T-helper 1 cell treated with Interleukin-12 subunit alpha and Interleukin-12 subunit beta and Interleukin-4 antibody, amounts not matched to agents 30 μg/mL and 1 μg/mL, for 36 hours (primary cell): ENCODE data around the gene SLC25A30.
A peak's percentile ranks its signal among the peaks of the same experiment; 100 is the strongest.

Source experiments
- H3K27ac Mint-ChIP-seq: one replicate; pipeline ENCODE4 v1.8.0; 2021; ENCODE audit warnings: mild to moderate bottlenecking, mixed read lengths
- H3K27me3 Mint-ChIP-seq: one replicate; pipeline ENCODE4 v1.8.0; 2021; ENCODE audit warnings: low read depth, mixed read lengths
- H3K36me3 Mint-ChIP-seq: one replicate; pipeline ENCODE4 v1.8.0; 2021; ENCODE audit warnings: low read depth, mixed read lengths
- H3K4me1 Mint-ChIP-seq: one replicate; pipeline ENCODE4 v1.8.0; 2021; ENCODE audit warnings: low read depth, mixed read lengths
- H3K4me3 Mint-ChIP-seq: one replicate; pipeline ENCODE4 v1.8.0; 2021; ENCODE audit warnings: mild to moderate bottlenecking, moderate library complexity, mixed read lengths
- H3K9me3 Mint-ChIP-seq: one replicate; pipeline ENCODE4 v1.8.0; 2021; ENCODE audit warnings: mixed read lengths

SLC25A30 gene, protein sequence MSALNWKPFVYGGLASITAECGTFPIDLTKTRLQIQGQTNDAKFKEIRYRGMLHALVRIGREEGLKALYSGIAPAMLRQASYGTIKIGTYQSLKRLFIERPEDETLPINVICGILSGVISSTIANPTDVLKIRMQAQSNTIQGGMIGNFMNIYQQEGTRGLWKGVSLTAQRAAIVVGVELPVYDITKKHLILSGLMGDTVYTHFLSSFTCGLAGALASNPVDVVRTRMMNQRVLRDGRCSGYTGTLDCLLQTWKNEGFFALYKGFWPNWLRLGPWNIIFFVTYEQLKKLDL

DNA sequence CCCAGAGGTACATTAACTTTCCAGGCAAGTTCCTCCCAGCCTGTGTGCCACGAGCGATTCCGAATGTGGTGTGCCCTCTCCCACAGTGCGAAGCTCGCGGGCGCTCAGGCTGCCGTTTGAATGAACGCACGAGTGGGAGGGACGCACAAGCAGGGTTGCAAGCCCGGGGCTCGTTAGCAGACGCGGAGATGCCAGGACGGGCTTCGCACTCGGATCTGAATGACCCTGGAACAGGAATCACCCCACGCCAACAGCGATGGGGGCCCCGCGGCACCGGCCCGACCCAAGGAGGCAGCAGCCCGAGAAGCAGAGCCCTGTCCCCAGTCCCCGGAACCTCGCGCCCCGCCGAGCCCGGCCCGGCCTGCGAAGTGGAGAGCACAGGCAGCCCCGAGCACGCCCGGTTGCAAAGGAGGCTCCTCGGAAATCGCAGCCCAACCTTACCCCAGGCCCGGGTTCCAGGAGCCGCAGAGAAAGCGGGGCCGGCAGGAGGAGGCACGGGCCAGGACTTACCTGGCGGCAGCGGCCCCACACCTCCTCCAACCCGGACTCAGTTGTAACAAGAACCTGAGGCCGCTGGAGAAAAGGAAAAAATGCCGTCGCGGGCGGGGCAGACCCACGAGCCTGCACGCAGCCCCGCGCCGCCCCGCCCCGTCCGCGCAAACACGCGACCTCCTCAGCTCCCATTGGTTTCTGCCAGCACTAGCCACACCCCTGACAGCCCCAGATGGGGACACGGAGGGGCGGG, at the start of gene SLC25A30:
SLC25A30 (minus strand) TSS at position 584 of the 745 bp plus-strand sequence. CDS start 6,948 bp downstream, outside the sequence.
- no peaks in the 10 kb centered on the region for H3K9me3 Mint-ChIP-seq
- peaks cover 18% of the 10 kb centered on the region for H3K4me1 Mint-ChIP-seq
- peak within 1 kb of the TSS; percentile 98 for H3K27ac Mint-ChIP-seq

DNA sequence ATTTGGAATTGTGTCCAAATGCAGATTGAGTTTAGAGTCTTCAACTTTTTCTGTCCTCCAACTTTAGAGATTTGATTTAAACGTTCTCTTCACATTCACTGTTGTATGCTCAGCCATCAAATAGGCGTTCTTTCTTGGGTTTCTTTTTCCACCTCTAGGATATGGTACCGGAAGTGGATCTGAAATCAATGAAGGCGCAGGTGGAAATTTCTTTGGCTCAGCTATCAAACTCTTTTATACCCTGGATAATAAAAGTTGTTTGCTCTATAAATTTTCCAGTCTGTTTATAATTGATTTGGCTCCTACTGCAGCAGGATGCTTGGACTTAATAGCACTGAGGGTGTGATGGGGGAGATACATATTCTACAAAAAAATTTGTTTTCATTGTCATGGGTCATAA, 48.2 kb upstream of the SLC25A30 start:
- Mint-ChIP-seq H3K4me3 (peak overlapping the region; percentile 89), H3K36me3 (peaks cover 22% of the 10 kb centered on the region), H3K4me1 (peaks cover 40% of the 10 kb centered on the region), H3K27ac (peak overlapping the region; percentile 47), H3K9me3 (no peaks in the 10 kb centered on the region), H3K27me3 (peaks cover 4% of the 10 kb centered on the region)

More for the DNA sequence above, at the start of gene SLC25A30:
- Mint-ChIP-seq H3K36me3 (peaks cover 5% of the 10 kb centered on the region), H3K27me3 (no peaks in the 10 kb centered on the region), H3K4me3 (peak within 1 kb of the TSS; percentile 96)

DNA sequence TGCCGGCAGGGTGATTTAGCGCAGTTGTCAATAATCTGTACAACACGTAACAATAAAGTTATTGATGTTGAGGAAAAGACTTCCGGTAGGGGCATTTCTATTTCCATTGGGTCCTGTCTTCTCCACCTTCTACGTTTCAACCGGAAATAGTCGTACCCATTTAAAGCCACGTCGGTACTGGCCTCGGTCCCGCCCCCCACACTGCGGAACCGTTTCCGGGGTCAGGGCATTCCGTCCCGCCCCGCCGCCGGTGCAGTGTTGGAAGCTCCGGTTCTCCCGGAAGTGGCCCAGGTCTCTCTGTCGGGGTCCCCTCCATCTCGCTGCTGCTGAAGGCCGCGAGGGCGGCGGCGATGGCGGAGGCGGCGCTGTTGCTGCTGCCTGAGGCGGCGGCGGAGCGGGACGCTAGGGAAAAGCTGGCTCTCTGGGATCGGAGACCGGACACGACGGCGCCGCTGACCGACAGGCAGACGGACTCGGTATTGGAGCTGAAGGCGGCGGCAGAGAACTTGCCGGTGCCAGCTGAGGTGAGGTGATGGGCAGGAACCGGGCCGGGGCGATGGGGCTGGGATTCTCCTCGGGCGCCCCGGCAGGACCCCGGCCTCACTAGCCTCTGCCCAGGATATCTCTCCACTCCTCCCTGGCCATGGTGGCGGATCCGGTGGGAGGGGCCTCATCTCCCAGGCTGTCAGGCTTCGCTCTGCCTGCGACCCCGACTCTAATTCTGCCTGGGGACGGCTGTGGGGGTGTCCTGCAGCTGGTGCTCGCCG, 46.7 kb upstream of the SLC25A30 start, which contains the start of gene COG3:
COG3 (plus strand) TSS at position 253 of the 767 bp plus-strand sequence; CDS start at position 351, 98 bp downstream.
- H3K4me3 Mint-ChIP-seq = peak within 1 kb of the TSS; percentile 89
- H3K4me1 Mint-ChIP-seq = peaks cover 38% of the 10 kb centered on the region
- H3K27me3 Mint-ChIP-seq = peaks cover 4% of the 10 kb centered on the region
- no peaks in the 10 kb centered on the region for H3K9me3 Mint-ChIP-seq
- H3K36me3 Mint-ChIP-seq = peaks cover 18% of the 10 kb centered on the region
- peak within 1 kb of the TSS; percentile 88 for H3K27ac Mint-ChIP-seq

DNA sequence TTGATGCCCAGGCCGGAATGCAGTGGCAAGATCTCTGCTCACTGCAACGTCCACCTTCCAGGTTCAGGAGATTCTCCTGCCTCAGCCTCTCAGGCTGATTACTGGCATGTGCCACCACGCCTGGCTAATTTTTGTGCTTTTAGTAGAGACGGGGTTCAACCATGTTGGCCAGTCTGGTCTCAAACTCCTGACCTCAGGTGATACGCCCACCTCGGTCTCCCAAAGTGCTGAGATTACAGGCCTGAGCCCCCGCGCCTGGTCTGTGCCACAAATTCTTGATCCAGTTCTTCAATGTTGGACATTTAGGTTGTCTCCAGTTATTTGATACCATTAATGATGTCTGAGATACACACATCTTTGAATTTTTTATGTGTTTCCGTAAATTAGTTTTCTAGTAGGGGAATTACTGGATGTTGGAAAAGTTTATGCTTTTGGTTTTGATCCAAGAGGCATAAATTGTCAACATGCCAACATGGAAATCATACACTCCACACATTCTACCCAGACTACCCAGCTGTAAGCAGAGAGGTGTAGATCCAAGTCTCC, 46.0 kb upstream of the SLC25A30 start:
- H3K4me1 Mint-ChIP-seq = peaks cover 34% of the 10 kb centered on the region
- peak overlapping the region; percentile 89 for H3K4me3 Mint-ChIP-seq
- H3K36me3 Mint-ChIP-seq = peaks cover 22% of the 10 kb centered on the region
- peaks cover 4% of the 10 kb centered on the region for H3K27me3 Mint-ChIP-seq
- H3K27ac Mint-ChIP-seq = peak overlapping the region; percentile 88
- H3K9me3 Mint-ChIP-seq = peaks cover 5% of the 10 kb centered on the region

DNA sequence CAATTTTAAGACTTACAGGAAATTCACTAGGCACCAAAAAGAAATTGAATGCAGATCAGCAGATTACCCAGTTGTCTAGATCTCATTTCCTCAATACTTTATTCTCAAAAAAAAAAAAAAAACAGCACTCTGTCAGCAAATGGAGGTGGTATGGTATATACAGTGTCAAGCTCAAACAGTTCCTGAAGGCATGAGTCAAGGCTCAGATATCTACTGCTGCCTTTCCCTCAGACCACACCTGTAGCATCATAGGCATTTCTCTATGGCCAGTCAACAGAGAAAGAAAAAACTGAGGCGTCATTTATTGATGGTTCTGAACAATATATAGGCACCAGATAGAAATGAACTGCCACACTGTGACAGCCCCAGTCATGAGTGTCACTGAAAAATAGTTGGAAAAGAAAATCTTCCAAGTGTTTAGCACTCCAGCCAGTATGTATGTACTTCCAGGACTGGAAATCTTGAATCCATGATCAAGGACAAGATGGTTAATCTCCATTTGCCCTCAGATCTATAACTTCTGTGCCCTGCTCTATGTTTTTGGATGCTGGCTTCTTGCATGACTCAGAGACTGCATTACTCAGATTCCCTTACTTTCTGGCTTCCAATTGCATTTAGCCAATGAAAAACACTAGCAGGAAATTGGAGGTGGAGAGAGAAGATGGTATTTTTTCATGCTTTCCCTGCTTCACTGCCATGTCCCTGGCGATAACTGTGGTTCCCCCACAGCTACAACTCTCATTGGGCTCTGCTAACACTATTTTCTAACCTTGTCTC, 38.2 kb upstream of the SLC25A30 start:
- no peak overlapping the region for H3K4me3 Mint-ChIP-seq
- no peak overlapping the region for H3K27ac Mint-ChIP-seq
- peaks cover under 1% of the 10 kb centered on the region for H3K27me3 Mint-ChIP-seq
- H3K36me3 Mint-ChIP-seq = peaks cover 11% of the 10 kb centered on the region
- peaks cover 44% of the 10 kb centered on the region for H3K9me3 Mint-ChIP-seq
- no peaks in the 10 kb centered on the region for H3K4me1 Mint-ChIP-seq

DNA sequence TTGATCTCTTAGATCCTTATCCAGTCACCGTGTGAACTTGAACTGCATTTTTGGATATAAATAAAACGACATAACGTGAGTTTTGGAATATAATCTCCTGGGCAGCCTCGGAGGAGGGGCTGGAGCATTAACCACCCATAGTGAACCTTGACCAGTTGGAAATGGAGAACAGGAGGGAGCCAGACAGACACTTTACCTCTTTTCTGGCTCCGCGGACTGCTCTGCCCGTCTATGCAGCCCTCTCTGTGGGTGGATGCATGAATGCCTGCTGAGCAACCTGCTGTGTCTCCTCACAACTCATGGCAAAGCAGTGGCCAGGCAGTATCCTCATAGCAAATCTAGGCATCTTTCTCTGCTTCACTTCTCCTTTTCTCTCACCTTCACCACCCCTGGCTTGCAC, 36.0 kb upstream of the SLC25A30 start:
- H3K4me3 Mint-ChIP-seq = no peak overlapping the region
- H3K27ac Mint-ChIP-seq = no peak overlapping the region
- H3K4me1 Mint-ChIP-seq = no peaks in the 10 kb centered on the region
- H3K36me3 Mint-ChIP-seq = peaks cover 7% of the 10 kb centered on the region
- peaks cover 38% of the 10 kb centered on the region for H3K9me3 Mint-ChIP-seq
- peaks cover 1% of the 10 kb centered on the region for H3K27me3 Mint-ChIP-seq

DNA sequence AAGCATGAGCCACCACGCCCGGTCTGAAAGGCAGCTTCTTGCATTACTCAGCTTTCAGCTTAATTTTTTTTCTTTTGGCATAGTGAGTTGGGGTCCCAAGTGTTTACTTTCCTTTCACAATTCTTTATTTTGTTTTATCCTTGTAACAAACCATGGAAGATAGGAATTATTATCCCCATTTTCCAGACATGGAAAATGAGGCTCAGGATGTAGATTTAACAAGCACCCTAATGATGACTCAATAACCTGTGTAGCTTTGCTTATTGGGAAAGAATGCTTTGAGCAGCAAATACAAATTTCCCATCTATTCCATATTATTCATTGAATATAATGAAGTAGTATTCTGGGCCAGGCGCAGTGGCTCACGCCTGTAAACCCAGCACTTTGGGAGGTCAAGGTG, 33.1 kb upstream of the SLC25A30 start:
- H3K4me1 Mint-ChIP-seq = no peaks in the 10 kb centered on the region
- no peak overlapping the region for H3K4me3 Mint-ChIP-seq
- no peak overlapping the region for H3K27ac Mint-ChIP-seq
- H3K9me3 Mint-ChIP-seq = peaks cover 14% of the 10 kb centered on the region
- H3K27me3 Mint-ChIP-seq = peaks cover 7% of the 10 kb centered on the region
- H3K36me3 Mint-ChIP-seq = no peaks in the 10 kb centered on the region

DNA sequence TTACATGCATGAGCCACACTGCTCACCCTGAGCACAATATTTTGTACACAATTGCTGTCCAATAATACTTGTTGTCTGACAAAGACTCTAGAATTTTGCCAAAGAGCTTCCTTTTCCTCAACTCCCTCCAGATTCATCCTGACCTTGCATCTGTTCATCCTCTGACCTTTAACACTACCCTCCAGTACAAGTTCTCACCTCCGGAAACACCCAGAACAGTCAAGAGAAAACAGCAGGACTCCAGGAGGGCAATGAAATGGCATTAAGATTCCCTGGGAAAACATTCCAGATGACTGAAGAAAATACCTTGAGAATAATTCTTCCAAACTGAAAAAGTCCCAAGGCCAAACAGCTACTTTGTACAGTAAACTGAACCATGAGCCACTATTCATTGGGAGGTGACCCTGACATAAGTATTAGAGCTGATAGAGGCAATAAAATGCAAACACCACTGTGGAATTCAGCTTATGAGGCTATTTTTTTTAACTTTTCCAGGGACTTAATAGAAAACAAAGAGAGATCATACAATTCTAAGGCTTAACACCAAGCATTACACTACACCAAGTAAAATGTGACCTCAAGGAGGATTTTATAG, 30.9 kb upstream of the SLC25A30 start:
- Mint-ChIP-seq H3K27me3 (peaks cover 21% of the 10 kb centered on the region), H3K9me3 (peaks cover 5% of the 10 kb centered on the region), H3K27ac (no peak overlapping the region), H3K4me3 (no peak overlapping the region), H3K4me1 (no peaks in the 10 kb centered on the region), H3K36me3 (no peaks in the 10 kb centered on the region)

DNA sequence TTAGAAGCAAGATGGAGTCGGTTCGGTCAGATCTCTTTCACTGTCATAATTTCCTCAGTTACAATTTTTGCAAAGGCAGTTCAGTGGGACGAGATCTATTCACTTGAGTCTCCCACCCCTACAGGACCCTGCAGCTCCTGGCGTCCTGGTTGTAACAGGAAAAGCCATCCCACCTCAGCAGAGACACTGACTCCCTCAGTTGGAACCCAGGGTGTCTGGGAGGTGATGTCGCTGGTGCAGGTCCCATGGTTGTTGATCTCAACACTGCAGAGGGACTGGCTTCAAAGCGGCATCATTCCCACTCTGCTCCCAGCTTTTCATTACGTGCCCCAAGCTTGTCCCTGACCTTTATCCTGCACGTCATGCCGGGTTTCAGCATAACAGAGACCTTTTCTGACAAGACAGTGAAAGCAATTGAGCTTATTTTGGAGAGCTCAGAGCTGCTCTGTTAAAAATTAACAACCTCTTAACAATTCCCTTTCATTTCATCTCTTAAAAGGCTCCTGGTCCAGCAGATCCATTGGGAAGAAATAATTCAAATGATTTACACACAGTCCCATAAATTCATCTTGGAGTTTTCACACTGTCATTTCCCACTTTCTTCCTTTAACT, 29.0 kb upstream of the SLC25A30 start:
- H3K4me1 Mint-ChIP-seq = peaks cover 1% of the 10 kb centered on the region
- no peak overlapping the region for H3K27ac Mint-ChIP-seq
- no peak overlapping the region for H3K4me3 Mint-ChIP-seq
- H3K9me3 Mint-ChIP-seq = no peaks in the 10 kb centered on the region
- H3K27me3 Mint-ChIP-seq = peaks cover 21% of the 10 kb centered on the region
- no peaks in the 10 kb centered on the region for H3K36me3 Mint-ChIP-seq

DNA sequence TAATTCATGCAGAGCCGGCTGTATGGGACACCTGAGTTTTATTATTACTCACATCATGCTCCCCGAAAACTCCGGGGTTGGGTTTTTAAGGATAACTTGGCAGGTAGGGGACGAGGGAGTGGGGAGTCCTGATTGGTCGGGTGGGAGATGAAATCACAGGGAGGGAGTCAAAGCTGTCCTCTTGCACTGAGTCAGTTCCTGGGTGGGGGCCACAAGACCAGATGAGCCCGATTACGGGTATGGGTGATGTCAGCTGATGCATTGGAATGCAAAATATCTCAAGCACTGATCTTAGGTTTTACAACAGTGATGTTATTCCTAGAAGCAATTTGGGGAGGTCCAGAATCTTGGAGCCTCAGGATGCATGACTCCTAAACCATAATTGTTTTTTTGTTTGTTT, 28.0 kb upstream of the SLC25A30 start:
- Mint-ChIP-seq H3K36me3 (peaks cover 2% of the 10 kb centered on the region), H3K27me3 (peaks cover 21% of the 10 kb centered on the region), H3K27ac (no peak overlapping the region), H3K4me3 (no peak overlapping the region), H3K9me3 (no peaks in the 10 kb centered on the region), H3K4me1 (peaks cover 10% of the 10 kb centered on the region)

DNA sequence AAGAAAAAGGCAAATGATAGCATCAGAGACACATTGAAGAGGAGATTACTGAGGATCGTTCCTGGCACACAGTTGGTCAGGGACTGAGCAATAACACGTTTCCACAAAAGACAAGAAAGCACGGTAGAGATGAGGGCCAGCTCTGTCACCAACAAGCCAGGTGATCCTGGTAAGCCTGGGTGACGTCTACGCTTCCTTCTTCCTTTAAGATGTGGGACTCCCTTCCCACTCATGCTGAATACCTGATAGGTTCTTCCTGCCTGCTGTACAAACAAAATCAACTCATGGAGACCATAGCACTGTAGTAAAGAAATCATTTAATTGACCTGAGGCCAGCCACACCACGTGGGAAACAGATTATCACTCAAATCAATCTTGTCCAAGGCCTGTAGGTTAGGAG, 26.9 kb upstream of the SLC25A30 start:
- Mint-ChIP-seq H3K4me3 (no peak overlapping the region), H3K27me3 (peaks cover 21% of the 10 kb centered on the region), H3K9me3 (no peaks in the 10 kb centered on the region), H3K27ac (no peak overlapping the region), H3K4me1 (peaks cover 10% of the 10 kb centered on the region), H3K36me3 (peaks cover 2% of the 10 kb centered on the region)

DNA sequence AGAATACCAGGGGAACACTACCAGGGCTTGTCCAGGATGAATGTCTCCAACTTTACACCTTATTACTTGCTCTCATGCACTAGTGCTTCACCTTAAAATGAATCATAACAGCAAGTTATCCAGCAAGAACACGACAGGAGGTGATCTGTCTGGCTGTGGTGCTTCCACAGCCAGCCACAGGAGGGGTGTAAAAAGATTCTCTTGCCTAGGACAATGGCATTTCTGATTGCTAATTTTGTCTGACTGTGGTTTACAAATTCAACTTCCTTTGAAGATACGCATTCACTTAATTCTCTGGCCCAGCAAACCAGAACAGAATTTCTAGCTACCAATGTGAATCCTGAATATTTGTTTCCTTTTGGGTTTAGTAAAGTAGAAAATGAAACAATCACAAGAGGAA, 23.5 kb upstream of the SLC25A30 start:
- Mint-ChIP-seq H3K36me3 (peaks cover 2% of the 10 kb centered on the region), H3K27ac (peak overlapping the region; percentile 73), H3K9me3 (no peaks in the 10 kb centered on the region), H3K4me3 (no peak overlapping the region), H3K4me1 (peaks cover 10% of the 10 kb centered on the region), H3K27me3 (peaks cover 15% of the 10 kb centered on the region)

DNA sequence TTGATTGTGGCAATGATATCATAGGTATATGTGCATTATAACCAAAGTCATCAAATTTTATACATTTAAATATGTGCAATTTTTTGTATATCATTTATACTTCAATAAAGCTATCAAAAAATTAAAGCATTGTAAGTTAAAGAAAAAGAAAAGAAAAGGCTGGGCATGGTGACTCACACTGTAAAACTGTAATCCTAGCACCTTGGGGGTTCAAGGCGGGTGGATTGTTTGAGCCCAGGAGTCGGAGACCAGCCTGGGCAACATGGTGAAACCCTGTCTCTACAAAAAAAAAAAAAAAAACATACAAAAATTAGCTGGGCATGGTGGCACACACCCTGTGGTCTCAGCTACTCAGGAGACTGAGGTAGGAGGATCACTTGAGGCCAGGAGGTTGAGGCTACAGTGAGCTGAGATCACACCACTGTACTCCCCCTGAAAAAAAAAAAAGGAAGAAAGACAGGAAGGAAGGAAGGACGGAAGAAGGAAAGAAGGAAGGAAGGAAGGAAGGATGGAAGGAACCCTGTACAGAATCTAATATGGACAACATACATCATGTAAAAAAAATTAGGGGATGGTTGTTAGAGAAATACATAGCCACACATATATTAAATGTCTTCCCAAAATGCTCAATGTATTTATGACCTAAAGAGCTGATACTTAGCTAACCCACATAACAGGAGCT, 21.7 kb upstream of the SLC25A30 start:
- Mint-ChIP-seq H3K4me3 (no peak overlapping the region), H3K4me1 (peaks cover 10% of the 10 kb centered on the region), H3K36me3 (peaks cover 2% of the 10 kb centered on the region), H3K27me3 (peaks cover 4% of the 10 kb centered on the region), H3K27ac (no peak overlapping the region), H3K9me3 (no peaks in the 10 kb centered on the region)
